WERI-Rb-1 (cell line): Measurements from ENCODE around the gene D2HGDH.
"Not testable (repeated sequence)": the region's sequence is repeated elsewhere in the genome, so short reads cannot be mapped to it uniquely, and the experiment has no call there.

Experiments
- DNase-seq: peaks from one replicate; pipeline ENCODE4 v3.0.0-alpha.2; 2020
- H3K27ac ChIP-seq: fragments of 250-450 bp; sonication (Bioruptor Pico); 2 replicates; pipeline ENCODE4 v1.5.1; 2020; ENCODE audit warnings: mild to moderate bottlenecking, moderate library complexity
- H3K27me3 ChIP-seq: fragments of 250-450 bp; sonication (Bioruptor Pico); 2 replicates; pipeline ENCODE4 v1.5.1; 2021; ENCODE audit warnings: mild to moderate bottlenecking, low read depth, moderate library complexity; ENCODE audit not compliant: insufficient read depth, severe bottlenecking
- H3K36me3 ChIP-seq: fragments of 250-450 bp; sonication (Bioruptor Pico); 2 replicates; pipeline ENCODE4 v1.5.1; 2020; ENCODE audit warnings: mild to moderate bottlenecking, moderate library complexity
- H3K4me3 ChIP-seq: 2 replicates; pipeline ENCODE4 v1.5.1; 2011; ENCODE audit warnings: low read depth, mild to moderate bottlenecking, control low read depth, low read length
- H3K9me3 ChIP-seq: fragments of 250-450 bp; sonication (Bioruptor Pico); 2 replicates; pipeline ENCODE4 v1.5.1; 2021; ENCODE audit warnings: mild to moderate bottlenecking, moderate library complexity; ENCODE audit not compliant: severe bottlenecking
- CTCF ChIP-seq: IDR thresholded peaks from 2 replicates; pipeline ENCODE4 v1.5.1; 2011; ENCODE audit warnings: low read depth, mild to moderate bottlenecking, control low read depth, inconsistent platforms, low read length

The D2HGDH gene

GRCh38 chr2:241801611-241802420 is 67.4 kb downstream of the D2HGDH start:
- H3K4me3 ChIP-seq: no peak overlapping the region
- no peak for TF ChIP-seq CTCF
- H3K36me3 ChIP-seq: no peaks in the 10 kb centered on the region
- peak overlapping the region; percentile 59 for H3K27ac ChIP-seq
- H3K9me3 ChIP-seq: no peaks in the 10 kb centered on the region
- H3K27me3 ChIP-seq: no peaks in the 10 kb centered on the region
- DNase-seq: peak; percentile 50

GRCh38 chr2:241802421-241803318 is 68.2 kb downstream of the D2HGDH start:
- no peaks in the 10 kb centered on the region for H3K9me3 ChIP-seq
- TF ChIP-seq CTCF: no peak
- H3K36me3 ChIP-seq: no peaks in the 10 kb centered on the region
- peak overlapping the region; percentile 59 for H3K27ac ChIP-seq
- no peak overlapping the region for H3K4me3 ChIP-seq
- H3K27me3 ChIP-seq: no peaks in the 10 kb centered on the region
- DNase-seq: peak; percentile 9

- Histone ChIP-seq H3K36me3 (no peaks in the 10 kb centered on the region), H3K9me3 (no peaks in the 10 kb centered on the region), H3K27me3 (no peaks in the 10 kb centered on the region), H3K27ac (peak overlapping the region; percentile 50; the same call in 1 of the 2 replicates), H3K4me3 (no peak overlapping the region)
- DNase-seq: peak; percentile 5
- no peak for TF ChIP-seq CTCF
Observed at GRCh38 chr2:241803387-241804325, 69.2 kb downstream of the D2HGDH start.

- Histone ChIP-seq H3K4me3 (no peak overlapping the region), H3K27me3 (no peaks in the 10 kb centered on the region), H3K27ac (peak overlapping the region; percentile 50), H3K9me3 (no peaks in the 10 kb centered on the region), H3K36me3 (no peaks in the 10 kb centered on the region)
- peak; percentile 7 for DNase-seq
- TF ChIP-seq CTCF: 0 out of 2 replicates have a peak, but pooled peaks have one; percentile 16
Observed at GRCh38 chr2:241804326-241805229, 70.1 kb downstream of the D2HGDH start.

GRCh38 chr2:241806217-241806616 is 71.8 kb downstream of the D2HGDH start:
- not testable (repeated sequence) for H3K36me3 ChIP-seq, H3K4me3 ChIP-seq, H3K27ac ChIP-seq, H3K9me3 ChIP-seq, H3K27me3 ChIP-seq, DNase-seq
